GM12875 (cell line): Measurements from ENCODE around the gene TMEM107.

Experiments
- H3K4me3 ChIP-seq: one replicate; pipeline ENCODE4 v1.5.1; 2011; ENCODE audit warnings: low read depth, low read length, control low read depth
- CTCF ChIP-seq: IDR thresholded peaks from 2 replicates; pipeline ENCODE4 v1.5.1; 2011; ENCODE audit warnings: low read depth, mild to moderate bottlenecking, control low read depth, inconsistent platforms, low read length, moderate library complexity, borderline replicate concordance; ENCODE audit not compliant: insufficient read depth

The TMEM107 gene

DNA sequence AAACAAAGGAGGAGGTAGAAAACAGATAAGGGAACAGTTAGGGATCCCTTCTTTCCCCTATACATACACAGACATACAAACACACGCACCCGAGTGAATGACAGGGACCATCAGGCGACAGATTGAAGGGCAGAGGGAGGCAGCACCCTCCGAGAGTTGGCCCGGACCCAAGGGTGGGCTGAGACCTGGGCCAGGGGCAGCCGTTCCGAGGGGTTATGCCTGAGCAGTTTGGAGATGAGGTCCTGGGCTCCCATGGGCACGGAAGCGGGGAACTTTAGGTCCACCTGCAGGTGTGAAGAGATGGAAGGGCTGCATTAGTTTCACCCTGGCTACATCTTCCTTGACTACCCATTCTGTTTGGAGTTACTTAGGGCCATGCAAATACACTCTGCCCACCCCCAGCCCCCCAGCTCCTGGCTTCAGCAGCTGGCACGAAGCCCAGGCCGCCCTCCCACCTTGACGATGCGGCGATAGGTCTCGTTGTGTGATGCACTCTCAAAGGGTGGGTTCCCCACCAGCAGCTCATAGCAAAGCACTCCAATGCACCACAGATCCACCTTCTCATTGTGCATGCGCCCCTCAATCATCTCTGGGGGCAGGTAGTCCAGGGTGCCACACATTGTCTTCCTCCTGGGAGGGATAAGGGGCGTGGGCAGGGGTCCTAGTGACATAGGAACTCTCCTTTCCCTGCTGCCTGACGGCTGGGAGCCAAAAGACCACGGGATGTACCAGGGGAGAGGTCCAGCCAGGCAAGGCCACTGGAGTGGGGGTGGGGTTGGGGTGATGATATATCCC lies 28.8 kb upstream of the TMEM107 start:
- TF ChIP-seq CTCF: no peak
- H3K4me3 ChIP-seq: no peak overlapping the region

- TF ChIP-seq CTCF: no peak
- no peak overlapping the region for H3K4me3 ChIP-seq
These were observed 16.1 kb upstream of the TMEM107 start for GRCh38 chr17:8192070-8192815.

DNA sequence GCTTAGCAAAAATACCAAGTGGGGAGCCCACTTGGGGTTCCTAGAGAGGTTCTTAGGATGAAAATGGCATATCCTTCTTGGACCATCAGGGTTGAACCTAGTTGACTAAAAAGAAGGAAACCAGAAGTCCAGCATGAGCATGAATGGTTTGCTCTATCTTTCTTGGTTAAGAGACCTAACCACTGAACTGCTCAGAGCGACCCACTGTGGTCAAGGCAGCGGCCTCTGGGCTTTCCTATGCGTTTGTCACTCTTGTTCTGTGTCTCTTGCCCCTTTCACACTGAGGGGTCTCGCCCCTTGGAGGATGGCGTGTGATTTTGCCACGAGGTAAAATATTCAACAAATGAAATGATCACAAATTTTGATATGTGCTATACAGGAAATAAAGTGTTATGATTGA lies 14.3 kb upstream of the TMEM107 start:
- no peak for TF ChIP-seq CTCF
- no peak overlapping the region for H3K4me3 ChIP-seq

DNA sequence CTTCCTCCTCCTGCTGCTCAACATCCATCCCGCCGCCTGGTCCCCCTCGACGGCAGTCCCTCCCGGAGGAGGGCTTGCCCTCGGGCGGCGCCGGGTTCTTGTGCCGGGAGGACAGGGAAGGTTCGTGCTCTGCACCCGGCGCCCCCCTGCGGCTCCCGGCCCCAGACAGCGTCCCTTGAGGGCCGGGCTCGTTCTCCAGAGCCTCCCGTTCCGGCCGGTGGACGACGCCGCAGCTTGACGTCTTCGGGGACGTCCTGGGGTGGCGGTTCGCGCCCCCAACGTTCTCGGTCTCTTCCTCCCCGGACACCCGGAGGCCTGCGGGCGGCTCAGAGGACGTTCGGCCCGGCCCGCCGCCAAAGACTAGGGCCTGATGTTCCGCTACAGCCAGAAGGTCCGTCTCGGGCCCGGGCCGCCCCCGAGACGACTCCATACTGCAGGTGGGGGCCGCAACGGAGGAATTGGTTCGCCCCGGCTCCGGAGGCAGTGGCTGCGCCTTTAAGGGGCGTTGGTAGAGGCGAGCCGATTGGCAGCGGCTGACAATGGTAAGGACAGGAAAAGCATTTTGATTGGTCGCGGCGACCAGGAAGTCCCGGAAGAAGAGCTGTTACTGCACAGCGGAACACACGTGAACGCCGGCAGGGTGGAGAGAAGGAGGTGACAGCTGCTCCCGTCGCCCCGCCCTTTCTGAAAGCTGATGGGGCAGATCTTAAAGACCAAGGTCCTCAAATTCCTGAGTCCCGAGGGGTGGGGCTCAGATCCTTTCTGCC lies 13.7 kb upstream of the TMEM107 start, which contains the start of gene BORCS6:
Gene BORCS6, minus strand, starts transcription at position 470 of the 767 bp plus-strand sequence. Its CDS starts 40 bp downstream, at position 430.
- peak within 1 kb of the TSS; percentile 97 for H3K4me3 ChIP-seq
- peak; percentile 10; the same call in 1 of the 2 replicates for TF ChIP-seq CTCF

DNA sequence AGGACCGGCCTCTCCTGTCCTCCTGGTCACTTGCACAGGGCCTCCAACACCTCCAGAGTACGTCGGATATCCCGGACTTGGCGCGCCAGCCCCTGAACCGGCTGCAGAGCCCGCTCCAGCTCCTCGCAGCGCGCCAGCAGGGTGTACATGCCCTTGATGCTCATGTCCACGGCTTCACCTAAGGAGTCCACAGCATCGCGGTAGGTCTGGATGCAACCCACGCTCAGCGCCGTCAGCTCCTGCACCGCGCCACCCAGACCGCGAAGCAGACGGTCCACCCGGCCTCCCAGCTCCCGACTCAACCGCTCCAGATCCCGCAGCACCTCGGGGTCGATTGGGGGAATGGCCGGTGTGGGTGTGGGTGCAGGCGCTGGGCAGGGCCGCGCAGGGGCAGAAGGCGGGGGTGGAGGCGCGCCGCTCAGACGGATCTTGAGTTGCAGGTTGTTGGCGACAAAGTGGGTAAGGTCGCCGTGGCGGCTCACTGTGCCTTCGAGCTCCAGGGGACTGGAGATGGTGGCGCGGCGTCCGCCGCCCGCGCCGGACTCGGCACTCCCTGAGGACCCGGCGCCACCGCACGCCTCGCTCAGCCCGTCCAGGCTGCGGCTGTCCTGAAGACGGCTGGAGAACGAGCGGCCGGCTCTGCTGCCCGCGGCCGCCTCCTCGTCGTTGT lies 13.0 kb upstream of the TMEM107 start:
- TF ChIP-seq CTCF: no peak
- peak overlapping the region; percentile 97 for H3K4me3 ChIP-seq

DNA sequence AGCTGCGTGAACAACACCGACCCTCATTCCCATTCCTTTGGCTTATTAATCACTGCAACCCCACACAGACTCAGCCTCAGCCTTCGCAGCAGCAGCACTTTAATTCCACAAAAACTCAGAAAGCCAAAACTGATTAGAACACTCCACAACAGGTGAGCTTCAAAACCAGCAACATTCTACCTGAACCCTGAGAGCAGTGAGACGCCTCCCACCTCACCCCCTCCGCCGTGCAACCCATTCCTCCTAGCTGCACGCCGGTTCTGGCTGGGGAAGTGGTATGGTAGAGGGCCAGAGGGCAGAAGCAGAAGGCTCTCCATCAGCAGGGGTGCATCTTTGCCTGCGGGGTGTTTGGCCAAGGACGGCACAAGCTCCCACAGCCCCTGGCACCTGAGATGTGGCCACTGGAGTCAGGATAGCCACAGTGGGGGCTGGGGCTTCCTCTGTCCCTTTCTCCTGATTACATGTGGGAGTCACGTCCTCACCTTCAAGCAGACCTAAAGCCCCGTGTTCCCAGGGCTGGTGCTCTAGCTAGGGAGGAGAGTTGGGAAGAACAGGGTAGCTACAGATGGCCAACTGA lies 12.2 kb upstream of the TMEM107 start:
- H3K4me3 ChIP-seq: peak overlapping the region; percentile 97
- TF ChIP-seq CTCF: no peak
